ENCODE data around the gene CMAS.
A peak's percentile ranks its signal among the peaks of the same experiment; 100 is the strongest.
"Not testable (repeated sequence)": the region's sequence is repeated elsewhere in the genome, so short reads cannot be mapped to it uniquely, and the experiment has no call there.

Gene CMAS

GRCh38 chr12:22048351-22049041 is 2.5 kb downstream of the CMAS start:
- no peak for DNase-seq

GRCh38 chr12:22050078-22050477 is 4.1 kb downstream of the CMAS start:
- no peak for DNase-seq

- no peak for DNase-seq
Observed at GRCh38 chr12:22051114-22051698, 5.2 kb downstream of the CMAS start.

- DNase-seq, result not testable (repeated sequence)
Observed at GRCh38 chr12:22052994-22053393, 7.0 kb downstream of the CMAS start.

GRCh38 chr12:22054155-22054554 is 8.1 kb downstream of the CMAS start:
- no peak for DNase-seq

GRCh38 chr12:22056607-22057006 is 10.6 kb downstream of the CMAS start:
- DNase-seq, result no peak

- DNase-seq, result no peak
Observed at GRCh38 chr12:22059976-22060647, 14.1 kb downstream of the CMAS start.

GRCh38 chr12:22064968-22065367 is 18.9 kb downstream of the CMAS start:
- DNase-seq, result no peak

GRCh38 chr12:22066310-22066709 is 20.3 kb downstream of the CMAS start:
- no peak for DNase-seq

GRCh38 chr12:22069851-22070250 is 23.8 kb downstream of the CMAS start:
- DNase-seq, result no peak

GRCh38 chr12:22082190-22082701 is 36.2 kb downstream of the CMAS start:
- DNase-seq, result no peak

- peak in 1 of 2 experiments; percentile 31 for DNase-seq
Observed at GRCh38 chr12:22083167-22083566, 37.1 kb downstream of the CMAS start.

GRCh38 chr12:22084852-22085251 is 38.8 kb downstream of the CMAS start:
- DNase-seq, result no peak

GRCh38 chr12:22088886-22089285 is 42.9 kb downstream of the CMAS start:
- DNase-seq, result no peak

- DNase-seq, result no peak
Observed at GRCh38 chr12:22089486-22089885, 43.5 kb downstream of the CMAS start.

- not testable (repeated sequence) for DNase-seq
Observed at GRCh38 chr12:22099062-22099461, 53.0 kb downstream of the CMAS start.

- peak in 1 of 2 experiments; percentile 5 for DNase-seq
Observed at GRCh38 chr12:22100958-22101748, 55.1 kb downstream of the CMAS start.

GRCh38 chr12:22101749-22102243 is 55.8 kb downstream of the CMAS start:
- DNase-seq, result no peak

GRCh38 chr12:22103418-22103817 is 57.4 kb downstream of the CMAS start:
- DNase-seq, result no peak

GRCh38 chr12:22105542-22105941 is 59.5 kb downstream of the CMAS start:
- DNase-seq, result no peak

GRCh38 chr12:22110176-22110575 is 64.2 kb downstream of the CMAS start:
- no peak for DNase-seq
